ENCODE results near the gene PPP1R37.
A peak's percentile ranks its signal among the peaks of the same experiment; 100 is the strongest.

Gene PPP1R37

DNA sequence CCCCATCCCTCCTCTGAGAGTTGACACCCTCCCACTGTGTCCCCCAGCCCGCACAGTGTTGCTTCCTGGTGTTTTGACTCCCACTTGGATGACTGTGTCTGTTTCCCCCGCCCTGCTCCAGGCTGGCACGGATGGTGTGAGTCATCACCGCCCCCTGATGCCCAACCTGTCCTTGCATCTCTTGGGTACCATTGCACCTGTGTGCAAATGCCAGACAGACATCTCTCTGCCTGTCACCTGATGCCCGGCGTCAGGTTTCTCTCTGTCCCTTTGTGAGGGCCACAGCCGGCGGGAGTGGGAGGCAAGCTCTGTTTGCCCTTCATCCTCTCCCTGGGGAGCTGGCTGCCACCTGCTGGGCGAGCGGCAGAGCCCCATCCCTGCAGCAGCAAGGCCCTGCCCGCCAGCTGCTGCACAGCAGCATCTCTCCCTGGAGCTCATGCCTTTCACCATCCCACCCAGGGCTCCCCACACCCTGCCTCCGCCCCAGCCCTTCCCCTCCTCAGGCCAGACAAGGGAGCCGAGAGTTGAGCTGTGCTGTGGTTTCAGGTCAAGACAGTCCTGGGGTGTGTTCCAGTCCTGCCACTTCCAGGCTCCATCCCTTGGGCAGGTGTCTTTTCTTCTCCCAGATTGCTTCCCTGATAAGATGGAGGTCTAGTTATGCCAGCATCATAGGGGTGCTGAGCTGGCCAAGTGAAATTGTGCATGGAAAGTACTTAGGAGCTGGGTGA is 38.1 kb downstream of the PPP1R37 start:
- no peak for FAIRE-seq
- no peak for DNase-seq (ENCODE audit: extremely low spot score, insufficient read length, low read depth)

- DNase-seq (ENCODE audit: extremely low spot score, insufficient read length, low read depth) (no peak), FAIRE-seq (no peak)
Observed at GRCh38 chr19:45133661-45134060, 40.7 kb downstream of the PPP1R37 start.

GRCh38 chr19:45135176-45135885 is 42.4 kb downstream of the PPP1R37 start:
- FAIRE-seq = no peak
- DNase-seq (ENCODE audit: extremely low spot score, insufficient read length, low read depth) = no peak

- FAIRE-seq = peak; percentile 80
Observed at GRCh38 chr19:45136507-45137178, 43.7 kb downstream of the PPP1R37 start.

DNA sequence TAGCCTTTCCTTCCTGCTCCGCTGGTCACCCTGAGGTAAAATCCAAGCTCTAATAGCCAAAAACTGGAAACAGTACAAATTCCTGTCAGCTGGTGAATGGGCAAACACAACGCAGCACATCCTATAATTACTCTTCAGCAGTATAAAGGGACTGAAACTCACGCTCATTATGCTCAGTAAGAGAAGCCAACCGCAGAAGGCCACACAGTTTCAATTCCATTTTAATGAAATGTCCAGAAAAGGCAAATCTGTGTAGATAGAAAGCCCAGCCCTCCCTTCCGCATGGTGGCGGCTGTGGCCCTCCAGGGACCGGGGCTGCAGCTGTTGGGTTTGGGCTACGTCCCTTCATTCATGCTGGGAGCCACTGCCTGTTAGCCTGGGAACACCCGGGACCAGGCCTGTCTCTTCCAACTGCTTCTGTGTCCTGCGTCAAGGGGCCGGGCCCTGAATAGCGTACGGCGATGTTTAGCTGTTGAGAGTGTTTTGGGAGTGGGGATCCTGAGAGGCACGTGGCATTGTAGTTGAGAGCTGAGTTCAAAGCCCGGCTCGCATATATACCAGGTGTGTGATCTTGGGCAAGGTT is 44.3 kb downstream of the PPP1R37 start:
- peak; percentile 75 for DNase-seq (ENCODE audit: extremely low spot score, insufficient read length, low read depth)
- FAIRE-seq = peak; percentile 99

More at GRCh38 chr19:45136507-45137178, 43.7 kb downstream of the PPP1R37 start:
- no peak for DNase-seq (ENCODE audit: extremely low spot score, insufficient read length, low read depth)

- FAIRE-seq (no peak), DNase-seq (ENCODE audit: extremely low spot score, insufficient read length, low read depth) (no peak)
Observed at GRCh38 chr19:45138303-45138751, 45.3 kb downstream of the PPP1R37 start.

- DNase-seq (ENCODE audit: extremely low spot score, insufficient read length, low read depth) (no peak), FAIRE-seq (no peak)
Observed at GRCh38 chr19:45139286-45140143, 46.5 kb downstream of the PPP1R37 start.

DNA sequence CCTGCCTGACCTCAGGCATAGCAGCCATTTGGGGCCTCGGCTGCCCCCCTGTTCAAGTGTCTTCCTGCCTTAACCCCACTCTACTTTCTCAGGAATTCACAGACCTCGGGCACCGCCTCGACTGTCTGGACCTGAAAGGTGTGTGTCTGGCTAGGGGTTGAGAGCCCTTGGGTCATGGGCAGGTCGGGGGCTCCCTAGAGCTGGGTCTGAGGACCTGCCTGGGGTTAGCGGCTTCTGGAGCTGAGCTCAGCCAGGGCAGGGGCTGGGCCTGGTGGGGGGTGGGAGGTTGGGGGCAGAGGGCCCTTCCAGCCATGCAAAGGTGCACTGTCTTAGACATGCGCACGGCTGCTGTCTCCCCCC is 47.1 kb downstream of the PPP1R37 start:
- DNase-seq (ENCODE audit: extremely low spot score, insufficient read length, low read depth) (no peak), FAIRE-seq (no peak)

DNA sequence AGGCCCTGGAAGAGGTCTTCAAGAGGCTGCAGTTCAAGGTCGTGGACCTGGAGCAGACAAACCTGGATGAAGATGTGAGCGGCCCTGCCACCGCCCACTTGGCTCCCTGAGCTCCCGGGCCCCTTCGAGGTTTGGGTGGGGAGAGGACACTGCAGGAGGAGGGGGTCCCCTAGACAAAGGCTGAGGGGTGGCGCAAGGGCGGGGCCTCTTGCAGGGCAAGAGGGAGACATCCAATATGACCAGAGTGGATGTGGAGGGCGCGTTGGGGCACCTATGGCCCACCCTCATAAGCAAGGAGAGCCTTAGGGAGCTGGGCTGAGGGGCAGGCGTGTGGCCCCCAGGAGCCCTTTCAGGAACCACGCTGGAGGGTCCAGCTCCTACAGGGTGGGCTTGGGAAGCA is 47.6 kb downstream of the PPP1R37 start:
- no peak for FAIRE-seq
- DNase-seq (ENCODE audit: extremely low spot score, insufficient read length, low read depth) = no peak

DNA sequence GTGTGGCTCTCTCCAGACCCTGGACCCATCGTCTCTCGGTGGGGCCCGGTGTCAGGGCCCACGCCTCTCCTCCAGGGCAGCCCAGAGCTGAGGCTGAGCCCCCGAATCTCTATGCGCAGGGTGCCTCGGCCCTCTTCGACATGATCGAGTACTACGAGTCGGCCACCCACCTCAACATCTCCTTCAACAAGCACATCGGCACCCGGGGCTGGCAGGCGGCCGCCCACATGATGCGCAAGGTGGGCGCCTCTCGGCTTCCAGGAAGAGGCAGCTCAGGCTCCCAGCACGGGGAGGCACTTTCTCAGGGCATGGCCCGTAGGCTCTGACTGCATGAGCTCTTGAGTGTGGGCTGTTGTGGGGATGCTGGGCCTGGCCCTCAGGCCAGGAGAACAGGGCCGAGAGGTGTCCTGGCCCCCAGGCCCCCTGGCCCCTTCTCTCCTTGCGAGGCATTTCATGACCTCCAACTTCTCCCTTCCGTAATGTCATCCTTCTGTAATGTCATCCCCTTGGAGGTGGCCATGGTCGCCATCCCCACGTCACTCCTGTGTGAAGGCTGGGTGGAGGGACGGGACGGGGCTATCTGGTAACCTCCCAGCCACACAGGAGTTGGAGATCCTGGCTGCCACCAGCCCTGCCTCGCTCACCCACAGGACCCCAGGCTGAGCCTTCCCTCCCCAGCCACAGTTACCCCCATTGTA is 48.4 kb downstream of the PPP1R37 start:
- FAIRE-seq (no peak), DNase-seq (ENCODE audit: extremely low spot score, insufficient read length, low read depth) (no peak)

DNA sequence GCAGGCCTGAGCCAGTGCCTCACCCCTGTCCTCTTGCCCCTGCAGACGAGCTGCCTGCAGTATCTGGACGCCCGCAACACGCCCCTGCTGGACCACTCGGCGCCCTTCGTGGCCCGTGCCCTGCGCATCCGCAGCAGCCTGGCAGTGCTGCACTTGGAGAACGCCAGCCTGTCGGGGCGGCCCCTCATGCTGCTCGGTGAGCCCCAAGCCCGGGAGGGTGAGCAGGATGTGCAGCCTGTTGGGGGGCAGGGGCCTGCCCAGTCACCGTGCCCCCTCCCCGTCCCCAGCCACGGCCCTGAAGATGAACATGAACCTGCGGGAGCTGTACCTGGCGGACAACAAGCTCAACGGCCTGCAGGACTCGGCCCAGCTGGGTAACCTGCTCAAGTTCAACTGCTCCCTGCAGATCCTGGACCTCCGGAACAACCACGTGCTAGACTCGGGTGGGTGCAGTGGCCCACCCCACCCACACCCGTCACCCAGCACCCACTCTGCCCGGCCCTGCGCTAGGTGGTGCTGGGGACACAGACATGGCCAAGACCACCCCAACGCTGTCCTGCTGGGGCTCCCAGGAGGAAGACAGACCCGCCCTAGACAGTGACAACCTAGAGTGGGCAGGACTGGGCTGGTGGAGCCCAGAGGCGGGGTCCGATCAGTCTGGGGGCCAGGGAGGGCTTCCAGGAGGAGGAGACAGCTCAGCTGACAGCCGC is 49.2 kb downstream of the PPP1R37 start:
- DNase-seq (ENCODE audit: extremely low spot score, insufficient read length, low read depth) (no peak), FAIRE-seq (no peak)

DNA sequence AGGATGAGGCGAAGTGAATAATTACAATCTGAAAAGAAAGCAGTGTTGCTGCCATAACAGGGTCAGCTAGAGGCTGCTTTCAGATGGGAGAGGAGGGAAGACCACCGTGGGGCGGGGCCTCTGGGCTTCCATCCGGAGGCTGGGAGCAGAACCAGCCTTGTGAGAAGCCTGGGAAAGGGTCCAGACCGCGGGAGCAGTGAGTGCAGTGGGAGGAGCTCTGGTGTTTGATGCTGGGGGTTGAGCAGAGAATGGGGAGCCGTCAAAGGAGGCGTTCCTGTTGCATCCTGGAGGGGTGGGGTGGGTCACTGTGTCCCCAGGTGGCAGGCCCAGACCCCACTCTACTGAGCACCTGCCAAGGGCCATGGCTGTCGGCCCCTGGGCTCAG is 49.7 kb downstream of the PPP1R37 start:
- no peak for DNase-seq (ENCODE audit: extremely low spot score, insufficient read length, low read depth)

DNA sequence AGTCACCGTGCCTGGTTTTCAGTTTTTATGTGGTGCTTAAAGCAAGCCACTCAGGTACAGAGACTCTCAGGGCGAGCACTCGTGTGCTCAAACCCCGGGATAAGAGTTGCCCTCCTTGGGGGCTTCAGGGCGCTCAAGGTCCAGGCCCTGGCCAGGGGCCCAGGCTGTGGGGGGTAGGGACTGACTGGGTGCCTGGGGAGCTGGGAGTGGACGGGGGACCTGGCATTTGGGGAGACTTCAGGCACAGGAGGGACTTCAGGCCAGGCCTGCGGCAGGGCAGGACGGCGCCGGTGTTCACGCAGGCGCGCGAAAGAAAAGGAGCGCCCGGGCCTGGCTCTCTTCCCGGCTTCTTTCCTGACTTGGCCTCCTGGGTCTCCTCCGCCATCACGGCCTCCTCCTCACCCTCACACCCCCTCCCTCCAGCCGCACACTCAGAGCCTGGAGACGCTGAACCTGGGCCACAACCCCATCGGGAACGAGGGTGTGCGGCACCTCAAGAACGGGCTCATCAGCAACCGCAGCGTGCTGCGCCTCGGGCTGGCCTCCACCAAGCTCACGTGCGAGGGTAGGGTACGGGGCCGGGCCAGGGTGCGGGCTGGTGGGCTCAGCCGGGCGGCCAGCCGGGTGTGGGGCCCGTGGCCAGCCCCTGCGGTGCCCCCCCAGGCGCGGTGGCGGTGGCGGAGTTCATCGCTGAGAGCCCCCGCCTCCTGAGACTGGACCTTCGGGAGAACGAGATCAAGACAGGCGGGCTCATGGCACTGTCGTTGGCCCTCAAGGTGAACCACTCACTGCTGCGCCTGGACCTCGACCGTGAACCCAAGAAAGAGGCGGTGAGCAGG is 51.7 kb downstream of the PPP1R37 start:
- FAIRE-seq = no peak
- no peak for DNase-seq (ENCODE audit: extremely low spot score, insufficient read length, low read depth)

More for the DNA sequence above, 49.7 kb downstream of the PPP1R37 start:
- FAIRE-seq = no peak

- DNase-seq (ENCODE audit: extremely low spot score, insufficient read length, low read depth) (no peak), FAIRE-seq (no peak)
Observed at GRCh38 chr19:45145270-45146189, 52.6 kb downstream of the PPP1R37 start.

GRCh38 chr19:45146251-45146650 is 53.3 kb downstream of the PPP1R37 start:
- no peak for DNase-seq (ENCODE audit: extremely low spot score, insufficient read length, low read depth)
- FAIRE-seq = no peak

- DNase-seq (ENCODE audit: extremely low spot score, insufficient read length, low read depth) (no peak), FAIRE-seq (no peak)
Observed at GRCh38 chr19:45146741-45147205, 53.8 kb downstream of the PPP1R37 start.

Measured in GM18507 (cell line).